Kidney (tissue), 22 donors: ENCODE results near the gene DPP9. TPM values are rescaled to one million over a fixed set of nuclear protein-coding genes. Genes with fewer than 3 reads are reported as not detected.

Experiments
- DNase-seq, 5 donors: peaks; one replicate each; pipeline ENCODE4 v3.0.0-alpha.2; 2013 to 2020
- FAIRE-seq: peaks from 2 replicates; lab custom pipeline; 2012; peaks lifted over from hg19 to GRCh38; lab: Jason Lieb, UNC
- H3K27ac ChIP-seq, 2 donors: one replicate each; pipeline ENCODE4 v1.7.0; 2013; ENCODE audit warnings: low read depth in 2 of 2, low read length in 2 of 2, inconsistent platforms in 1 of 2
- H3K27me3 ChIP-seq: one replicate; pipeline ENCODE4 v1.7.1; 2013; ENCODE audit warnings: low read length, inconsistent platforms; ENCODE audit not compliant: control insufficient read depth, insufficient read depth
- H3K36me3 ChIP-seq, 3 donors: one replicate each; pipeline versions ENCODE4 v1.7.0 to v1.7.1; 2013; ENCODE audit warnings: low read length in 3 of 3, control low read depth in 1 of 3, inconsistent platforms in 1 of 3; ENCODE audit not compliant: insufficient read depth in 3 of 3, control insufficient read depth in 2 of 3
- H3K4me1 ChIP-seq, 3 donors: one replicate each; pipeline versions ENCODE4 v1.7.0 to v1.7.1; 2013; ENCODE audit warnings: low read length in 3 of 3, inconsistent platforms in 1 of 3, low read depth in 1 of 3; ENCODE audit not compliant: control insufficient read depth in 2 of 3, insufficient read depth in 2 of 3
- H3K4me3 ChIP-seq, 3 donors: one replicate each; pipeline versions ENCODE4 v1.7.0 to v1.8.1; 2013; ENCODE audit warnings: low read length in 3 of 3, control low read depth in 1 of 3, inconsistent platforms in 1 of 3
- H3K9ac ChIP-seq, 3 donors: one replicate each; pipeline versions ENCODE4 v1.7.0 to v1.7.1; 2013; ENCODE audit warnings: low read length in 3 of 3, control low read depth in 1 of 3, inconsistent platforms in 1 of 3
- H3K9me3 ChIP-seq, 3 donors: one replicate each; pipeline versions ENCODE4 v1.7.0 to v1.7.1; 2013; ENCODE audit warnings: low read length in 3 of 3, control low read depth in 1 of 3, inconsistent platforms in 1 of 3; ENCODE audit not compliant: control insufficient read depth in 2 of 3, insufficient read depth in 1 of 3
- CTCF ChIP-seq: IDR thresholded peaks from 3 replicates; pipeline ENCODE4 v1.5.1; 2012; ENCODE audit warnings: mild to moderate bottlenecking, moderate library complexity, borderline replicate concordance; ENCODE audit not compliant: insufficient read depth; ENCODE audit errors: extremely low read depth
- intact Hi-C: fragments of 100-400 bp; cut with DNase I; formaldehyde crosslinking; loops from one replicate; pipeline ENCODE4 v1.11.1; 2022
- long read RNA-seq, 10 donors: library from polyadenylated mRNA in 1 of 10; unstranded in 1 of 10; transcript quantifications; one replicate each; pipeline ENCODE4 v2.0.0 and lab custom pipeline, GENCODE V29; 2021 to 2026
- polyA plus RNA-seq: library from polyadenylated mRNA; stranded (reverse); fragments of 350-450 nt; fragmentation: Illumina TruSeq; extraction: RNeasy Lipid Tissue Mini Kit (QIAGEN cat#74804); gene quantifications from one replicate; pipeline ENCODE4 v1.2.3, GENCODE V29; 2014; ENCODE audit warnings: low read depth, low replicate concordance; ENCODE audit not compliant: insufficient read depth
- total RNA-seq: library from RNA; stranded (reverse); fragmentation: NEBNext Ultra II Directional; extraction: Animal tissue kit (Norgen Biotek cat#: 25700); gene quantifications from one replicate; pipeline ENCODE4 v1.2.1, GENCODE V29; 2021
- donor health status: control.
- donor health status: control.
- donor health status: control.
- donor health status: control.
- donor health status: control.
- donor health status: DM: yes; HTN: yes; CAD: no.
- donor health status: Normal renal cell carcinoma (clear cell type).

Gene DPP9
- total RNA-seq (61.9 TPM), polyA plus RNA-seq (14.0 TPM)
- long read RNA-seq, donor 1: 0 reads
- long read RNA-seq, donor 2: 0 reads
- long read RNA-seq, donor 3, full-length matches to known transcripts: 1 of 1 reads
- long read RNA-seq, donor 3, partial matches to known transcripts: 0 of 1 reads
- long read RNA-seq, donor 3, other reads (novel, unspliced or antisense): 0 of 1 reads
- long read RNA-seq, donor 4: 0 reads
- long read RNA-seq, donor 5: 0 reads
- long read RNA-seq, donor 6: 0 reads
- long read RNA-seq, donor 7, full-length matches to known transcripts: 7 of 39 reads
- long read RNA-seq, donor 7, partial matches to known transcripts: 11 of 39 reads
- long read RNA-seq, donor 7, other reads (novel, unspliced or antisense): 21 of 39 reads
- long read RNA-seq, donor 8, full-length matches to known transcripts: 1 of 1 reads
- long read RNA-seq, donor 8, partial matches to known transcripts: 0 of 1 reads
- long read RNA-seq, donor 8, other reads (novel, unspliced or antisense): 0 of 1 reads
- long read RNA-seq, donor 9: 0 reads
- long read RNA-seq, donor 10, partial matches to known transcripts: 0 of 2 reads
- long read RNA-seq, donor 10, other reads (novel, unspliced or antisense): 0 of 2 reads

GRCh38 chr19:4723595-4724514 lies at the start of gene DPP9:
Gene DPP9, minus strand, starts transcription at chr19:4723842. Its CDS starts 3,936 bp downstream, at chr19:4719906.
- H3K9ac ChIP-seq: peak within 1 kb of the TSS; percentile 71 to 88 (median 86)
- intact Hi-C loops: no loop called here
- peak; percentile 91 for FAIRE-seq

GRCh38 chr19:4773047-4773640 lies 49.5 kb upstream of the DPP9 start:
- H3K4me3 ChIP-seq: no peak overlapping the region
- no peaks in the 10 kb centered on the region for H3K36me3 ChIP-seq
- no peaks in the 10 kb centered on the region for H3K4me1 ChIP-seq
- no peak overlapping the region for H3K27ac ChIP-seq
- no peaks in the 10 kb centered on the region for H3K27me3 ChIP-seq
- DNase-seq (no peak), FAIRE-seq (no peak)
- peaks cover 0 to 3% (median 0%) of the 10 kb centered on the region in 3 donors for H3K9me3 ChIP-seq
- TF ChIP-seq CTCF: no peak
- intact Hi-C loops: no loop called here
- no peak overlapping the region for H3K9ac ChIP-seq

More at GRCh38 chr19:4723595-4724514, at the start of gene DPP9:
- Histone ChIP-seq H3K4me3 (peak within 1 kb of the TSS; percentile 88 to 93 (median 91)), H3K36me3 (peaks cover 0 to 6% (median 3%) of the 10 kb centered on the region in 3 donors), H3K27me3 (no peaks in the 10 kb centered on the region), H3K9me3 (no peaks in the 10 kb centered on the region), H3K4me1 (peaks cover 0 to 16% (median 0%) of the 10 kb centered on the region in 3 donors), H3K27ac (peak within 1 kb of the TSS; percentile 64 to 74)
- TF ChIP-seq CTCF: peak; percentile 47
- peak; percentile 98 to 99 (median 99) for DNase-seq

GRCh38 chr19:4772566-4772965 lies 48.9 kb upstream of the DPP9 start:
- Histone ChIP-seq H3K4me1 (no peaks in the 10 kb centered on the region), H3K27ac (no peak overlapping the region), H3K4me3 (no peak overlapping the region), H3K9ac (no peak overlapping the region), H3K36me3 (no peaks in the 10 kb centered on the region), H3K9me3 (peaks cover 0 to 3% (median 0%) of the 10 kb centered on the region in 3 donors), H3K27me3 (no peaks in the 10 kb centered on the region)
- DNase-seq: no peak
- no peak for FAIRE-seq
- intact Hi-C loops: no loop called here
- TF ChIP-seq CTCF: no peak
